ENCODE data around the gene ASTL. TPM values are rescaled to one million over a fixed set of nuclear protein-coding genes. Genes with fewer than 3 reads are reported as not detected.

Gene ASTL
- total RNA-seq, 1 experiment from 2014 or later = 0.79 TPM

DNA sequence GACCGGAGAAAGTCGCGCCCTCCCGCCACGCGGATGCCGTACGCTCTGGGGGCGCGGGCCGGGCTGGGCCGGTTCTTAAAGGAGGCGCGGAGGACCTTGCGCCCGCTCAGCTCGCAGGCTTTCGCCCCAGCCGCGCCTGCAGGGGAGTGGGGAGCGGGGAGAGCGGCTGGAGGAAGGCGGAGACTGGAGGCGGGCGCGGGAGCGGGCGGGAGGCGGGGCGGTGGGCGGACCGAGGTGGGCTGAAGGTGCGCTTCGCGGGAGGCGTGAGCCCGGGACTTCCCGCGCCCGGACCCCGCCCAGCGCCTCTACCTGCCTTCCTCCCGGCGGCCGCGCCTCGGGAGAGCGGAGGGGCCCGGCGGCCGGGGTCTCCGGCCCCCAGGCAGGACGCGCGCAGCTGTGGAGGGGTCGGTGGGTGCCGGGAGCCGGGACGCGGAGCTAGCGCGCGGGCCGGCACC is 21.9 kb downstream of the ASTL start, which contains the start of gene ADRA2B:
ADRA2B (minus strand) TSS at position 148 of the 455 bp plus-strand sequence. CDS start 422 bp downstream, outside the sequence.
- CTCF ChIA-PET = interaction anchor here (0.5 to 4.3 kb wide), 36 partner anchors 8 to 206 kb away, joined by 3 to 49 read pairs (median 4); partner anchors contain the start of genes ANKRD36C, ASTL and STARD7
- Mint-ChIP-seq H3K9me3 (no peaks in the 10 kb centered on the region), H3K27ac (no peak within 1 kb of the TSS), H3K4me3 (peak within 1 kb of the TSS; percentile 75), H3K27me3 (ENCODE audit: low read depth) (peaks cover 40% of the 10 kb centered on the region), H3K4me1 (peaks cover 28% of the 10 kb centered on the region), H3K36me3 (no peaks in the 10 kb centered on the region)
- DNase-seq (ENCODE audit: low spot score) (peak; percentile 85), ATAC-seq (peak; percentile 68)
- POLR2A ChIA-PET = interaction anchor here (0.6 to 0.9 kb wide), 2 partner anchors 8 to 22 kb away, joined by 3 read pairs; partner anchors contain the start of gene ASTL
- TF ChIP-seq, protein P1, sequence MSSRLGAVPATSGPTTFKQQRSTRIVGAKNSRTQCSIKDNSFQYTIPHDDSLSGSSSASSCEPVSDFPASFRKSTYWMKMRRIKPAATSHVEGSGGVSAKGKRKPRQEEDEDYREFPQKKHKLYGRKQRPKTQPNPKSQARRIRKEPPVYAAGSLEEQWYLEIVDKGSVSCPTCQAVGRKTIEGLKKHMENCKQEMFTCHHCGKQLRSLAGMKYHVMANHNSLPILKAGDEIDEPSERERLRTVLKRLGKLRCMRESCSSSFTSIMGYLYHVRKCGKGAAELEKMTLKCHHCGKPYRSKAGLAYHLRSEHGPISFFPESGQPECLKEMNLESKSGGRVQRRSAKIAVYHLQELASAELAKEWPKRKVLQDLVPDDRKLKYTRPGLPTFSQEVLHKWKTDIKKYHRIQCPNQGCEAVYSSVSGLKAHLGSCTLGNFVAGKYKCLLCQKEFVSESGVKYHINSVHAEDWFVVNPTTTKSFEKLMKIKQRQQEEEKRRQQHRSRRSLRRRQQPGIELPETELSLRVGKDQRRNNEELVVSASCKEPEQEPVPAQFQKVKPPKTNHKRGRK (CRISPR knock-in tag; IDR thresholded peaks at IDR 0.05; ENCODE audit: borderline replicate concordance) = no peak
- TF ChIP-seq ZNF232 (CRISPR knock-in tag; IDR thresholded peaks at IDR 0.05) (no peak), TP53 (CRISPR knock-in tag; IDR thresholded peaks at IDR 0.05) (no peak), NR1H2 (CRISPR knock-in tag; IDR thresholded peaks at IDR 0.05) (no peak), ZBTB21 (CRISPR knock-in tag; IDR thresholded peaks at IDR 0.05; ENCODE audit: borderline replicate concordance) (no peak), ZNF423 (CRISPR knock-in tag; IDR thresholded peaks at IDR 0.05) (no peak), ZNF317 (CRISPR knock-in tag; IDR thresholded peaks at IDR 0.05; ENCODE audit: borderline replicate concordance, low read depth) (no peak), RORB (CRISPR knock-in tag; IDR thresholded peaks at IDR 0.05) (no peak), EMX1 (CRISPR knock-in tag; IDR thresholded peaks at IDR 0.05) (no peak), TEAD1 (CRISPR knock-in tag; IDR thresholded peaks at IDR 0.05) (no peak), FOXP1 (CRISPR knock-in tag; IDR thresholded peaks at IDR 0.05; ENCODE audit: borderline replicate concordance) (peak; percentile 61), FOXJ3 (CRISPR knock-in tag; IDR thresholded peaks at IDR 0.05; ENCODE audit: borderline replicate concordance) (no peak), RELA (CRISPR knock-in tag; IDR thresholded peaks at IDR 0.05; ENCODE audit: borderline replicate concordance) (no peak), ELF4 (CRISPR knock-in tag; IDR thresholded peaks at IDR 0.05; ENCODE audit: low read depth) (no peak), TEAD4 (CRISPR knock-in tag; IDR thresholded peaks at IDR 0.05) (no peak), ETV6 (CRISPR knock-in tag; IDR thresholded peaks at IDR 0.05) (0 out of 2 replicates have a peak, but pooled peaks have one; percentile 12), JUN (CRISPR knock-in tag; IDR thresholded peaks at IDR 0.05) (no peak), ZNF219 (CRISPR knock-in tag; IDR thresholded peaks at IDR 0.05; ENCODE audit: borderline replicate concordance) (no peak), MXD4 (CRISPR knock-in tag; IDR thresholded peaks at IDR 0.05; ENCODE audit: borderline replicate concordance) (no peak), ZNF138 (CRISPR knock-in tag; conservative IDR thresholded peaks at IDR 0.05) (no peak), ZNF121 (CRISPR knock-in tag; IDR thresholded peaks at IDR 0.05) (no peak), CREM (CRISPR knock-in tag; IDR thresholded peaks at IDR 0.05) (no peak), ZNF396 (CRISPR knock-in tag; IDR thresholded peaks at IDR 0.05; ENCODE audit: borderline replicate concordance) (no peak), KAT7 (CRISPR knock-in tag; IDR thresholded peaks at IDR 0.05; ENCODE audit: borderline replicate concordance) (0 out of 2 replicates have a peak, but pooled peaks have one; percentile 60), CBFB (CRISPR knock-in tag; IDR thresholded peaks at IDR 0.05; ENCODE audit: low read depth) (no peak), NFYB (CRISPR knock-in tag; conservative IDR thresholded peaks at IDR 0.05; ENCODE audit: low read depth) (no peak), HMGA2 (CRISPR knock-in tag; IDR thresholded peaks at IDR 0.05) (no peak)
- TF ChIP-seq, protein P2, sequence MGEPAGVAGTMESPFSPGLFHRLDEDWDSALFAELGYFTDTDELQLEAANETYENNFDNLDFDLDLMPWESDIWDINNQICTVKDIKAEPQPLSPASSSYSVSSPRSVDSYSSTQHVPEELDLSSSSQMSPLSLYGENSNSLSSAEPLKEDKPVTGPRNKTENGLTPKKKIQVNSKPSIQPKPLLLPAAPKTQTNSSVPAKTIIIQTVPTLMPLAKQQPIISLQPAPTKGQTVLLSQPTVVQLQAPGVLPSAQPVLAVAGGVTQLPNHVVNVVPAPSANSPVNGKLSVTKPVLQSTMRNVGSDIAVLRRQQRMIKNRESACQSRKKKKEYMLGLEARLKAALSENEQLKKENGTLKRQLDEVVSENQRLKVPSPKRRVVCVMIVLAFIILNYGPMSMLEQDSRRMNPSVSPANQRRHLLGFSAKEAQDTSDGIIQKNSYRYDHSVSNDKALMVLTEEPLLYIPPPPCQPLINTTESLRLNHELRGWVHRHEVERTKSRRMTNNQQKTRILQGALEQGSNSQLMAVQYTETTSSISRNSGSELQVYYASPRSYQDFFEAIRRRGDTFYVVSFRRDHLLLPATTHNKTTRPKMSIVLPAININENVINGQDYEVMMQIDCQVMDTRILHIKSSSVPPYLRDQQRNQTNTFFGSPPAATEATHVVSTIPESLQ (CRISPR knock-in tag; IDR thresholded peaks at IDR 0.05) = no peak
- TF ChIP-seq, protein P3, sequence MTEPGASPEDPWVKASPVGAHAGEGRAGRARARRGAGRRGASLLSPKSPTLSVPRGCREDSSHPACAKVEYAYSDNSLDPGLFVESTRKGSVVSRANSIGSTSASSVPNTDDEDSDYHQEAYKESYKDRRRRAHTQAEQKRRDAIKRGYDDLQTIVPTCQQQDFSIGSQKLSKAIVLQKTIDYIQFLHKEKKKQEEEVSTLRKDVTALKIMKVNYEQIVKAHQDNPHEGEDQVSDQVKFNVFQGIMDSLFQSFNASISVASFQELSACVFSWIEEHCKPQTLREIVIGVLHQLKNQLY (CRISPR knock-in tag; IDR thresholded peaks at IDR 0.05) = no peak
- TF ChIP-seq, protein P4, sequence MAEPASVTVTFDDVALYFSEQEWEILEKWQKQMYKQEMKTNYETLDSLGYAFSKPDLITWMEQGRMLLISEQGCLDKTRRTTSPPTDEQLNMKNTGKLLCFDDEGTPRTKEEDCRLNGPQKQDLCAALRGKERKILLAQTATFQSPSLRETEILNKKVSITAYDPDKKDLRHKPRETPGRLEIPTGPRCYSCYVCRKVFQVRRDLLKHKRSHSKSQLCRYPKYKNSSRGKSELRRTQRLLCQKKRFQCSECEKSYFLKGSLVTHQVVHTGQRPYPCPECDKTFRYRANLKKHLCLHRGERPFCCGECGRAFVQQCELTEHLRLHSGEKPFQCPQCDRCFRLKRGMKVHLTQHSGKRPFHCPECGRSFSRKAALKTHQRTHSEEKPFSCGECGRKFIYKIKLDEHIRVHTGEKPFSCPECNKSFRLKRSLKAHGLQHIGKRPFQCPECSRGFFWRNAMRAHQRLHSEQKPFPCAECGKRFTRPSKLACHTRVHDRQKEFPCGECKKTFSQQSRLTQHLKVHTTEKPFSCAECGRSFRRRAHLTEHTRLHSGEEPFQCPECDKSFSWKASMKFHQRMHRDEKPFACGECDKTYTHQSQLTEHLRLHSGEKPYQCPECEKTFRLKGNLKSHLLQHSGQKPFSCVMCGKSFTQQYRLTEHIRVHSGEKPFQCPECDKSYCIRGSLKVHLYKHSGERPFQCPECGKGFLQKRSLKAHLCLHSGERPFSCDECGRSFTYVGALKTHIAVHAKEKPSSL (CRISPR knock-in tag; conservative IDR thresholded peaks at IDR 0.05) = no peak
- TF ChIP-seq, protein P5, sequence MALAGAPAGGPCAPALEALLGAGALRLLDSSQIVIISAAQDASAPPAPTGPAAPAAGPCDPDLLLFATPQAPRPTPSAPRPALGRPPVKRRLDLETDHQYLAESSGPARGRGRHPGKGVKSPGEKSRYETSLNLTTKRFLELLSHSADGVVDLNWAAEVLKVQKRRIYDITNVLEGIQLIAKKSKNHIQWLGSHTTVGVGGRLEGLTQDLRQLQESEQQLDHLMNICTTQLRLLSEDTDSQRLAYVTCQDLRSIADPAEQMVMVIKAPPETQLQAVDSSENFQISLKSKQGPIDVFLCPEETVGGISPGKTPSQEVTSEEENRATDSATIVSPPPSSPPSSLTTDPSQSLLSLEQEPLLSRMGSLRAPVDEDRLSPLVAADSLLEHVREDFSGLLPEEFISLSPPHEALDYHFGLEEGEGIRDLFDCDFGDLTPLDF (CRISPR knock-in tag; IDR thresholded peaks at IDR 0.05) = no peak
- TF ChIP-seq, protein P6, sequence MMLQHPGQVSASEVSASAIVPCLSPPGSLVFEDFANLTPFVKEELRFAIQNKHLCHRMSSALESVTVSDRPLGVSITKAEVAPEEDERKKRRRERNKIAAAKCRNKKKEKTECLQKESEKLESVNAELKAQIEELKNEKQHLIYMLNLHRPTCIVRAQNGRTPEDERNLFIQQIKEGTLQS (CRISPR knock-in tag; conservative IDR thresholded peaks at IDR 0.05) = no peak
